Kidney glomerular epithelial cell (primary cell): Measurements from ENCODE around the gene NAP1L1.
A peak's percentile ranks its signal among the peaks of the same experiment; 100 is the strongest.

Experiments
- DNase-seq: peaks from one replicate; lab custom pipeline; 2025; lab: John Stamatoyannopoulos, UW

NAP1L1 gene

GRCh38 chr12:76020731-76021672 is 63.5 kb downstream of the NAP1L1 start:
- DNase-seq = peak; percentile 98

- peak; percentile 81 for DNase-seq
Observed at GRCh38 chr12:76020281-76020680, 64.2 kb downstream of the NAP1L1 start.

GRCh38 chr12:76018672-76019071 is 65.8 kb downstream of the NAP1L1 start:
- DNase-seq = peak; percentile 44

- DNase-seq = no peak
Observed at GRCh38 chr12:76018111-76018510, 66.4 kb downstream of the NAP1L1 start.

- no peak for DNase-seq
Observed at GRCh38 chr12:76014007-76014406, 70.5 kb downstream of the NAP1L1 start.

- DNase-seq = no peak
Observed at GRCh38 chr12:76013603-76014002, 70.9 kb downstream of the NAP1L1 start.

- DNase-seq = no peak
Observed at GRCh38 chr12:76012644-76013043, 71.8 kb downstream of the NAP1L1 start.

- no peak for DNase-seq
Observed at GRCh38 chr12:76010732-76011458, 73.6 kb downstream of the NAP1L1 start.

GRCh38 chr12:76008428-76008827 is 76.1 kb downstream of the NAP1L1 start:
- no peak for DNase-seq

GRCh38 chr12:76007640-76008039 is 76.8 kb downstream of the NAP1L1 start:
- no peak for DNase-seq

- DNase-seq = no peak
Observed at GRCh38 chr12:76006028-76006925, 78.2 kb downstream of the NAP1L1 start.

- no peak for DNase-seq
Observed at GRCh38 chr12:76003355-76003638, 81.2 kb downstream of the NAP1L1 start.

- DNase-seq = no peak
Observed at GRCh38 chr12:76002598-76003354, 81.7 kb downstream of the NAP1L1 start.

GRCh38 chr12:75998292-75999063 is 86.0 kb downstream of the NAP1L1 start:
- peak; percentile 39 for DNase-seq

- no peak for DNase-seq
Observed at GRCh38 chr12:75997658-75998057, 86.8 kb downstream of the NAP1L1 start.

GRCh38 chr12:75996861-75997447 is 87.5 kb downstream of the NAP1L1 start:
- no peak for DNase-seq

GRCh38 chr12:75995691-75996090 is 88.8 kb downstream of the NAP1L1 start:
- no peak for DNase-seq

- no peak for DNase-seq
Observed at GRCh38 chr12:75994069-75994740, 90.3 kb downstream of the NAP1L1 start.

GRCh38 chr12:75991753-75992152 is 92.7 kb downstream of the NAP1L1 start:
- no peak for DNase-seq
